ENCODE measurements around the gene RFTN1. TPM values are rescaled to one million over a fixed set of nuclear protein-coding genes. Genes with fewer than 3 reads are reported as not detected.

RFTN1 gene
- total RNA-seq, 4 donors from 2014 or later = 42.4 to 94.4 (median 62.5) TPM

GRCh38 chr3:16506884-16507577 is 6.5 kb downstream of the RFTN1 start:
- DNase-seq (ENCODE audit: low spot score) (no peak), ATAC-seq (ENCODE audit: low FRiP score) (no peak)
- TF ChIP-seq CTCF (IDR thresholded peaks at IDR 0.05) = no peak

- DNase-seq (ENCODE audit: low spot score) (no peak), ATAC-seq (ENCODE audit: low FRiP score) (no peak)
- no peak for TF ChIP-seq CTCF (IDR thresholded peaks at IDR 0.05)
These were observed 7.0 kb downstream of the RFTN1 start for GRCh38 chr3:16506451-16506850.

- no peak for ATAC-seq (ENCODE audit: low FRiP score)
- TF ChIP-seq CTCF (IDR thresholded peaks at IDR 0.05) = no peak
- DNase-seq (ENCODE audit: low spot score) = no peak
These were observed 8.8 kb downstream of the RFTN1 start for GRCh38 chr3:16504692-16505091.

GRCh38 chr3:16504242-16504641 is 9.3 kb downstream of the RFTN1 start:
- no peak for TF ChIP-seq CTCF (IDR thresholded peaks at IDR 0.05)
- ATAC-seq (ENCODE audit: low FRiP score) = no peak
- no peak for DNase-seq (ENCODE audit: low spot score)

- no peak for DNase-seq (ENCODE audit: low spot score)
- ATAC-seq (ENCODE audit: low FRiP score) = no peak
- no peak for TF ChIP-seq CTCF (IDR thresholded peaks at IDR 0.05)
These were observed 10.2 kb downstream of the RFTN1 start for GRCh38 chr3:16503191-16503776.

GRCh38 chr3:16502347-16502908 is 11.1 kb downstream of the RFTN1 start:
- TF ChIP-seq CTCF (IDR thresholded peaks at IDR 0.05) = no peak
- no peak for ATAC-seq (ENCODE audit: low FRiP score)
- no peak for DNase-seq (ENCODE audit: low spot score)

GRCh38 chr3:16501376-16501775 is 12.1 kb downstream of the RFTN1 start:
- DNase-seq (ENCODE audit: low spot score) (no peak), ATAC-seq (ENCODE audit: low FRiP score) (no peak)
- no peak for TF ChIP-seq CTCF (IDR thresholded peaks at IDR 0.05)
